AG04450 (cell line): ENCODE data around the gene VEPH1. TPM values are rescaled to one million over a fixed set of nuclear protein-coding genes. Genes with fewer than 3 reads are reported as not detected.

Source experiments
- CTCF ChIA-PET: fragments of 300-600, 350-600 bp; formaldehyde crosslinking; extraction: SDS; loops from one replicate; lab custom pipeline; 2022; ENCODE audit warnings: antibody characterized with exemption, inconsistent platforms; lab: Charles Lee
- POLR2A ChIA-PET: fragments of 350-600 bp; formaldehyde crosslinking; extraction: SDS; loops from one replicate; lab custom pipeline; 2021; ENCODE audit warnings: antibody characterized with exemption, inconsistent platforms; lab: Yijun Ruan, JAX
- DNase-seq: peaks from one replicate; pipeline ENCODE4 v3.0.0-alpha.2; 2011; ENCODE audit warnings: low read depth, low spot score
- H3K27ac ChIP-seq: one replicate; pipeline ENCODE4 v1.5.1; 2012; ENCODE audit warnings: low read depth, low read length, control low read depth
- H3K27me3 ChIP-seq: one replicate; pipeline ENCODE4 v1.6.0; 2012; ENCODE audit warnings: low read length; ENCODE audit not compliant: control insufficient read depth, insufficient read depth
- H3K4me3 ChIP-seq: 2 replicates; pipeline ENCODE4 v1.5.1; 2011; ENCODE audit warnings: mild to moderate bottlenecking, low read depth, low read length, control low read depth
- H3K9me3 ChIP-seq: 2 replicates; pipeline ENCODE4 v1.5.1; 2012; ENCODE audit warnings: low read length; ENCODE audit not compliant: control insufficient read depth, insufficient read depth
- CTCF ChIP-seq: IDR thresholded peaks from 2 replicates; pipeline ENCODE4 v1.5.1; 2011; ENCODE audit warnings: low read depth, low read length, control low read depth, inconsistent platforms
- polyA plus RNA-seq: library from polyadenylated mRNA; depleted of rRNA; stranded (reverse); fragments of >200 nt; gene quantifications from 2 replicates; pipeline ENCODE4 v1.2.3, GENCODE V29; 2011

VEPH1 gene
- polyA plus RNA-seq, 1 experiment, result 36.4 TPM

DNA sequence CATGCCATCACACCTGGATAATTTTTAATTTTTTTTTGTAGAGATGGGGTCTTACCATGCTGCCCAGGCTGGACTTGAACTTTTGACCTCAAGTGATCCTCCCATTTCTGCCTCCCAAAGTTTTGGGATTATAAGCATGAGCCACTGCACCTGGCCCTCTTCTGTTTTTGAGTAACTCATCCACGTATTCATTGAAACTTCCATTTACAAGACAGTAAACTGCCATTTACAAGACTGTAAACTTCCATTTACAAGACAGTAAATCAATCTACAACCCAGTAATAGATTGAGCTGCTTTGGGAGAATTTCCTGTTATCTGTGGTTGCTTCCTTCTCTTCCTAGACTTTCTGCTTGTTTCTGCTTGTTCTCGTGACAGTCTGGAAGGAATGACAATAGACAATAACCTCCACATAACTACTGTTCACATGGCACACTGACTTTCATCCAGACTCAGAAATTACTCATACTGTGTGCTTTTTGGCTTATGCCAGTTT, 228.5 kb downstream of the VEPH1 start:
- no peak overlapping the region for H3K27ac ChIP-seq
- DNase-seq, result no peak
- no peaks in the 10 kb centered on the region for H3K9me3 ChIP-seq
- H3K4me3 ChIP-seq, result no peak overlapping the region
- no peaks in the 10 kb centered on the region for H3K27me3 ChIP-seq
- CTCF ChIA-PET, result no interaction called here
- POLR2A ChIA-PET, result no interaction called here
- TF ChIP-seq CTCF, result no peak

DNA sequence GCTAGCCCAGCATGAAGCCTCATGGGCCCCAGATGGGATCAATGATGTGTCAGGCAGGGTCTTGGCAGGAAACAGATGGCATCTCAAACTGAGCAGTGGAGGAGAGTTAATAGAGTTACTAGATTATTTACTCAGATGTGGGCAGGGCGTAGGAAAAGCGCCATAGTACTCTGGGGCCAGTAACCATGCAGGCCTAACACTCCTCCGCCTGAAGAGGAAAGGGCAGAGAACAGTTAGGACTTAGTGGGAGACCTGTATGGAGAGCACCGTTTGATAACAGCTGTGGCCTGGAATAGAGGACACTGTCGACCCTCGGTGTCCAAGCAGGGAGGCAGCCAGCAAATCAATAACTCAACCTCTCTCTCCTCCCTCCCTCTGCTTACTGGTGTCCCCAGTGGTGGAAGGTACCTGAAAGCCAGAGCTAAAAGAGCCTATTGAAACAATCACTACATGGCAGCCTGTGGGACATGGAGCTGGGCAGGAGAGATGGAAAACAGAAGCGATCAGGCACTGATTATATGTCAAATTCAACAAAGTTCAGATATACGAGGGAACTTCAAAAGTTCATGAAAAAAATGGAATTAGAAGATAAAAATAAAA, 231.8 kb downstream of the VEPH1 start:
- Histone ChIP-seq H3K27ac (no peak overlapping the region), H3K27me3 (no peaks in the 10 kb centered on the region), H3K9me3 (no peaks in the 10 kb centered on the region), H3K4me3 (no peak overlapping the region)
- DNase-seq, result no peak
- TF ChIP-seq CTCF, result no peak
- CTCF ChIA-PET, result no interaction called here
- POLR2A ChIA-PET, result no interaction called here

GRCh38 chr3:157268026-157268425, 235.2 kb downstream of the VEPH1 start:
- no peaks in the 10 kb centered on the region for H3K9me3 ChIP-seq
- POLR2A ChIA-PET, result no interaction called here
- DNase-seq, result no peak
- no peak overlapping the region for H3K4me3 ChIP-seq
- H3K27ac ChIP-seq, result no peak overlapping the region
- no peaks in the 10 kb centered on the region for H3K27me3 ChIP-seq
- no peak for TF ChIP-seq CTCF
- CTCF ChIA-PET, result no interaction called here

GRCh38 chr3:157265931-157266330, 237.3 kb downstream of the VEPH1 start:
- TF ChIP-seq CTCF, result no peak
- Histone ChIP-seq H3K27me3 (no peaks in the 10 kb centered on the region), H3K4me3 (no peak overlapping the region), H3K27ac (no peak overlapping the region), H3K9me3 (no peaks in the 10 kb centered on the region)
- POLR2A ChIA-PET, result no interaction called here
- CTCF ChIA-PET, result no interaction called here
- DNase-seq, result no peak

DNA sequence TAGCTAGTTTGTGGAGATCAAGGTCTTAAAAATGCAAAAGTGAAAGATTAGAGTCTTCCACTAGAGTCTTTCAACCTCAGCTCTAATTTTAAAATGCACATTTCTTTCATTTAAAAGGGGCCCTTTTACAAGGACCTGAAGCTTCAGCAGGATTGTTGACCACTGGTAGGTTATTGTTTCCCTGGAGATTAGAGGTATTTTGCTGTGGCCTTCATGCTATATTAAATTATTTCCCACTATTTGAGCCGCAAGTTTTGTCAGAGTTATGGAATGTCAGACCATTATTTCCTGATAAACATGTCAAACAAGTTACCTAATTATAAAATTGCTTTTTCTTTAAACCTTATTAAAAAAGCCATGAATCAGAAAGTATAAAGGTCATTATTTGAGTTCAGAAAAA, 240.2 kb downstream of the VEPH1 start:
- no peak for DNase-seq
- ChIA-PET POLR2A (no interaction called here), CTCF (no interaction called here)
- TF ChIP-seq CTCF, result no peak
- H3K4me3 ChIP-seq, result no peak overlapping the region
- no peaks in the 10 kb centered on the region for H3K9me3 ChIP-seq
- no peak overlapping the region for H3K27ac ChIP-seq
- H3K27me3 ChIP-seq, result no peaks in the 10 kb centered on the region
